GM21381 (cell line): Measurements from ENCODE around the gene NSFL1C.

Source experiments
- ATAC-seq: cut with Tn5 transposase; IDR thresholded peaks from one replicate; pipeline ENCODE4 v1.9.1; 2021; ENCODE audit warnings: mild to moderate bottlenecking, moderate library complexity; ENCODE audit not compliant: unreplicated experiment

NSFL1C gene

GRCh38 chr20:1486566-1486965, 19.9 kb upstream of the NSFL1C start:
- no peak for ATAC-seq

GRCh38 chr20:1484438-1485116, 17.9 kb upstream of the NSFL1C start:
- no peak for ATAC-seq

- ATAC-seq, result no peak
Measured at GRCh38 chr20:1479831-1480595, 13.4 kb upstream of the NSFL1C start.

- no peak for ATAC-seq
Measured at GRCh38 chr20:1478566-1478965, 11.9 kb upstream of the NSFL1C start.

GRCh38 chr20:1477896-1478490, 11.3 kb upstream of the NSFL1C start:
- ATAC-seq, result no peak

GRCh38 chr20:1474817-1475603, 8.4 kb upstream of the NSFL1C start:
- no peak for ATAC-seq

GRCh38 chr20:1474325-1474724, 7.7 kb upstream of the NSFL1C start:
- ATAC-seq, result no peak

GRCh38 chr20:1473246-1474220, 6.9 kb upstream of the NSFL1C start:
- no peak for ATAC-seq

- no peak for ATAC-seq
Measured at GRCh38 chr20:1472556-1473245, 6.1 kb upstream of the NSFL1C start.

GRCh38 chr20:1471242-1471641, 4.6 kb upstream of the NSFL1C start:
- no peak for ATAC-seq

GRCh38 chr20:1469925-1470571, 3.4 kb upstream of the NSFL1C start:
- ATAC-seq, result no peak

- no peak for ATAC-seq
Measured at GRCh38 chr20:1469306-1469905, 2.8 kb upstream of the NSFL1C start.

- ATAC-seq, result no peak
Measured at GRCh38 chr20:1468117-1468624, 1.5 kb upstream of the NSFL1C start.

GRCh38 chr20:1467355-1468116, 887 bp upstream of the NSFL1C start:
- ATAC-seq, result no peak

- no peak for ATAC-seq
Measured at GRCh38 chr20:1467082-1467354, 369 bp upstream of the NSFL1C start.

- no peak for ATAC-seq
Measured at GRCh38 chr20:1465470-1466210, 1.0 kb downstream of the NSFL1C start.

- no peak for ATAC-seq
Measured at GRCh38 chr20:1463971-1464570, 2.6 kb downstream of the NSFL1C start.
